ENCODE measurements around the gene PPM1B. TPM values are rescaled to one million over a fixed set of nuclear protein-coding genes. Genes with fewer than 3 reads are reported as not detected.
"Not testable (repeated sequence)": the region's sequence is repeated elsewhere in the genome, so short reads cannot be mapped to it uniquely, and the experiment has no call there.

Gene PPM1B
- total and polyA plus RNA-seq, 2 of the 13 experiments (the other 11 are each of a cell fraction or from before 2014, with no cell fraction given): 24.4 to 25.0 TPM

GRCh38 chr2:44131177-44131576 lies 37.5 kb upstream of the PPM1B start:
- ATAC-seq: no peak
- Histone ChIP-seq H3K27me3 (ENCODE audit: control insufficient read depth in 1 of 2, insufficient read depth in 2 of 2, low read length in 2 of 2) (no peaks in the 10 kb centered on the region), H3K4me2 (ENCODE audit: low read depth, low read length) (no peak overlapping the region), H4K20me1 (ENCODE audit: insufficient read depth, low read length) (no peaks in the 10 kb centered on the region), H3K9ac (ENCODE audit: insufficient read depth, low read depth, low read length) (no peak overlapping the region), H3K79me2 (ENCODE audit: insufficient read depth, low read length) (no peaks in the 10 kb centered on the region), H3K4me1 (ENCODE audit: insufficient read depth, low read length) (no peaks in the 10 kb centered on the region), H3K27ac (ENCODE audit: extremely low read length, insufficient read depth, low read length) (no peak overlapping the region), H2AFZ (ENCODE audit: low read length) (no peak overlapping the region), H3K36me3 (replicated peaks in 1 of 2; ENCODE audit: control insufficient read depth in 1 of 2, insufficient read depth in 2 of 2, low read length in 2 of 2) (no peaks in the 10 kb centered on the region), H3K4me3 (replicated peaks in 1 of 3; ENCODE audit: insufficient read depth in 1 of 3, low read depth in 2 of 3, low read length in 3 of 3) (no peak overlapping the region), H3K9me3 (ENCODE audit: low read length) (no peaks in the 10 kb centered on the region)
- BruUV-seq (replicated peaks): no TSS peak
- CTCF ChIA-PET (ENCODE audit: low intra/inter-chr PET ratio, low total read pairs): no interaction called here
- intact Hi-C loops (cut with micrococcal nuclease; ENCODE audit: unreplicated experiment): no loop called here
- FAIRE-seq: no peak
- no peak for DNase-seq (ENCODE audit: low spot score)
- POLR2A ChIA-PET: no interaction called here
- no peak for TF ChIP-seq ATAD3A (CRISPR knock-in tag; IDR thresholded peaks at IDR 0.05)
- TF ChIP-seq ZNF282 (IDR thresholded peaks at IDR 0.05; ENCODE audit: partially characterized antibody): no peak
- TF ChIP-seq PAWR (CRISPR knock-in tag; IDR thresholded peaks at IDR 0.05; ENCODE audit: borderline replicate concordance): no peak
- TF ChIP-seq SP2 (CRISPR knock-in tag; IDR thresholded peaks at IDR 0.05): no peak
- no peak for TF ChIP-seq HDAC6 (IDR thresholded peaks at IDR 0.05; ENCODE audit: low read depth, low read length)
- no peak for TF ChIP-seq ZNF260 (CRISPR knock-in tag; IDR thresholded peaks at IDR 0.05; ENCODE audit: borderline replicate concordance, low read depth)
- in situ Hi-C loops (cut with HindIII; ENCODE audit: extremely low pct_ligation_motif_present, low pct_unique_long_range_greater_than_20kb): no loop called here

- POLR2A ChIA-PET; BruUV-seq (replicated peaks): not testable (repeated sequence)
Observed at GRCh38 chr2:44133602-44134001, 35.1 kb upstream of the PPM1B start.

More at GRCh38 chr2:44133602-44134001, 35.1 kb upstream of the PPM1B start:
- intact Hi-C loops (cut with micrococcal nuclease; ENCODE audit: unreplicated experiment); DNase-seq (ENCODE audit: low spot score); H3K4me1 ChIP-seq (ENCODE audit: insufficient read depth, low read length); H3K36me3 ChIP-seq (replicated peaks in 1 of 2; ENCODE audit: control insufficient read depth in 1 of 2, insufficient read depth in 2 of 2, low read length in 2 of 2); H3K79me2 ChIP-seq (ENCODE audit: insufficient read depth, low read length); H3K4me2 ChIP-seq (ENCODE audit: low read depth, low read length); H3K9me3 ChIP-seq (ENCODE audit: low read length); H2AFZ ChIP-seq (ENCODE audit: low read length); H3K4me3 ChIP-seq (replicated peaks in 1 of 3; ENCODE audit: insufficient read depth in 1 of 3, low read depth in 2 of 3, low read length in 3 of 3); ATAC-seq; H4K20me1 ChIP-seq (ENCODE audit: insufficient read depth, low read length); FAIRE-seq; H3K27ac ChIP-seq (ENCODE audit: extremely low read length, insufficient read depth, low read length); in situ Hi-C loops (cut with HindIII; ENCODE audit: extremely low pct_ligation_motif_present, low pct_unique_long_range_greater_than_20kb); H3K27me3 ChIP-seq (ENCODE audit: control insufficient read depth in 1 of 2, insufficient read depth in 2 of 2, low read length in 2 of 2); H3K9ac ChIP-seq (ENCODE audit: insufficient read depth, low read depth, low read length); CTCF ChIA-PET (ENCODE audit: low intra/inter-chr PET ratio, low total read pairs): not testable (repeated sequence)
- 53% methylated on average over 3 of the region's 3 CpGs for WGBS (ENCODE audit: low lambda C conversion rate)
